Measurements from ENCODE around the gene OLFML1.

OLFML1 gene

DNA sequence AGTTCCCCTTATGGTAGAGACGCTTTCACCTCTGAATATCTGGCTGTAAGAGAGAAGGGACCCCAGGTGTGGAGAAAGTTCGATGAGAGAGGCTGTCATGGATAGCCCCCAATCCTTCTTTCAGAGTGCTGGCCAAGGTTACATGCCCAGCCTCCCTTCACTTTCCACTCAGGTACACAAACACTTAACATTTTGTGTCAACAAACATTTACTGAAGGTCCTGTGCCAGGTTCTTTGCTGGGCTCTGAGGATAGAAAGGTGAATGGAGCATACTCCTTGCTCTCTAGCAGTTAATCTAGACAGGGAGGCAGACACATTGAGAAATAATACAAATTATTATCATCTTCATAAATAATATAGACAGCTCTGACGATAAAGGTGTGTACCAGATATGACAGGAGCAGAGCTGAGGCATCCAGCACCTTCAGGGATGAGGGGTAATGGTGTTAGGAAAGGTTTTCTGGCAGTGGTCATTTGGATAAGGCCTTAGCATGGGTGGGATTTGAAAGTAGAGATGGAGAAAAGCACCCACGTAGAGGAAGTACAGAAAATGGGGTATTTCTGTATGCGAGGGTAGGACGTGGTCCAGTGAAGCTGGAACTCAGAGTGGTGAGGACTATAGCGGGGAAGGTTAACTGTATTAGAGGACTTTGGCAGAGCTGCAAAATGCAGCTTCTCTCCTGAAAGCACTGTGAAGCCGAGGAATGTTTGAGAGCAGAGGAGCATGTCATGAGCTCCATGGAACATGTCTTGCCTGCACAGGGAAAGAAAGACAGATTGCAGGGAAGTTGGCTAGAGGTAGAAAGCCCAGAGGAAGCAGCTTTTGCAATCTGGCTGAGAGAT is 48.1 kb downstream of the OLFML1 start:
- DNase-seq: no peak

DNA sequence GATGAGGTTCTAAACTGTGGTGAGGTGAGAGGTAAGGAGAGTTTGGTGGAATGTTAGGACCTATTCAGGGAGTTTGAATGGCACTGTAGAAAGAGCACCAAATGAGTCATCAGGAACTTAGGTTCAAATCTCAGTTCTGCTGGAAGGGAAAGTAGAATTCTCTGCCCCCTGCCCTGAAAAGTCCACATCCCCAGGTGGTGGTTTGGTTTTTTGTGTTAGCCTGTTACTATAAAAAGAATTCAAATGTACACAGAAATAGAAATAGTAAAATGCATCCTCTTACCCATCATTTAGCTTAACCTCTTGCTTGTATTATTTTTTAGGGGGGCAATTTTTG is 48.7 kb downstream of the OLFML1 start:
- no peak for DNase-seq

DNA sequence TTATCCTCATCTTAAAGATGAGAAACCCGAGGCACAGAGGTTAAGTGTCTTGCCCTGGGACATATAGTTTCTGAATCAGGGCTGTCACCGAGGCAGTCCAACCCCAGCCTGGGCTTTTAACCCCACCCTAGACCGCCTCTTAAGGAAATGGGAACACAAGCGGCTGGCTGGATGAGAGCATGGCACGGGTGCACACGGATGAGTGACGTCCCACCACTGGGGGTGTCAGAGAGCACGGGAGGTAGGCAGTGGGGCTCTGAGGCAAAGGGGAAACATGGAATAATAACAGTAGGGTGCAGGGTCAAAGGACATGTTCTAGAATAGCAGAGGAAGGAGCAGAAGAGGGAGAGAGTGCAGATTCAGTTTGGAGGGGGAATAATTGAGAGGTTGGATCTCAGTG is 50.8 kb downstream of the OLFML1 start:
- no peak for DNase-seq

DNA sequence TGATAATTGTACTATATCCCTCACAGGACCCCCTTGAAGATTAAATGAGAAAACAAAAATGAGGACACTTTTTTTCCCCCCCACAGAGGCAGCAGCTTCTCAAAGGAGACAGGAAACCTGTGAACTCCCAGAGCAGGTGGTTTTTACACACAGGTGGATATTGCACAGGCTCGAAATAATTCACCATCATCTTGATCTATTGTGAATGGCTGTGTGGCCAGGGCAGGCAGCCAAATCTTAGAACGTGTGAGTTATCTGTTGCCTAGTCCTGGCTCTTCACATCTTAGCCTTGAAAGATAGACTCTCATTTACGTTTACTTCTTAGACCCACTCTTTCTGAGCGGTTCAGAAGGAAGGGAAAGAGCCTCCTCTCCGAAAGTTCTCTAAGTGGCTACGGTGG is 52.0 kb downstream of the OLFML1 start:
- DNase-seq: no peak

DNA sequence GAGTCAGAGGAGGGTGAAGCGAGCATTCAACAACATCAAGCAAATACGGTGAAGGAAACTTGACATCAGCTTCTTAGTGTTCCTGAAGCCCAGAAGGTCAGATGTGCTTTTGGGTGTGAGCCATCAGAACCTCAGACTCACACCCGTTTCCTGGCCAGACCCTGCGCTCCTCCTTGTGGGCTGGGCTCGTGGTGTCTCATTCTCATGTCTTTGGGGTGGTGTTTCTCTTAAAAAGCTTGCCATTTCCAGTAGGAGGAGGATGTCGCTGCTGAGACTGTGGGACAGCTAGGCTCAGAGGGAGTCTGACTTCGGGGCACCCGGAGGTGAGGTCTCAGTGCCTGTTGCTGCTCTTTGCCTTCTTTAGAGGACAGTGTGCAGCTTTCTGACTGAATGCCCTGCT is 52.7 kb downstream of the OLFML1 start:
- DNase-seq: no peak

DNA sequence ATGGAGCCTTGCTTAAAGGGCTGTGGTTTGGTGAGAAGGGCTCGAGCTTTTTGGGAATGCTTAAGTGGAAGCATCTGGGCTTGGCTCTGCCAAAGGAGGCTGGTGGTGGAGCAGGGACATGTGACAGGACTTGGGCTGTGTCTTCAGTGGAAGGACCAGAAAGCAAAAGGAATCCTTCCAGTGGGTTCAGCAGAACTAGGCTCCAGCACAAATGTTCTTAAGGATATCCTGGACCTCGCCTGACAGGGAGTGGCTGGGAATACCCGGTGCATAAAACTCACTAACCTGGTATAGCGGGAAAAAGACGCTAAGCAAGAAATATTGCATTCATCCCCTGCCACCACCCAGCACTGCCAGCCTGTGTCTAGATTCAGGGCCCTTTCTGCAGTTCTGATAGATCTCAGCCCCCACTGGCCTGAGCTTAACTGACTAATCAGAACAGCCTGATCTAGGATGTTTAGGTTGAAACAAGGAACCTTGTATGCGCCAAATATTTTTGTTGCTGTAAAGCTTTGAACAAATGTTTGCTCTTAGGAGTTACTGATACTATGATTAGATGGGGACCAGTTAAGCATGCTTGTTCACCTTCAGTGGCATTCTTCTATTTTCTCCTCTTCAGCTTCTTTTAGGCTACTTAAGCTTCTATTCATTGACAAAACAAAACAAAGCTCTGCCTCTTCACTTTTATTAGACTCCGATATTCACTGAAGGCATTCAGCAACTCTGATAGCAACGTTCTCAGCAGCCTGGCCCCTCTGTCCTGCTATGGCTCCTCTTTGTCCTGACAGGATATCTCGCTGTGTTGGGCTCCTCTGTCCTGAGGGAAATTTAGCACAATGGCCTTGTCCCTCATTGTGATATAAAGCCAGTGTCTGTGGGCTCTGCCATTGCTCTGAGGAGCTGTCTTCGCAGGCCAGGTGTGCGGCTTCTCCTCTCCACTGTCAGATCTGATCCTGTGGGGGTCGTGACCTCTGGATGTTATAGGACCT is 53.5 kb downstream of the OLFML1 start:
- DNase-seq: no peak

DNA sequence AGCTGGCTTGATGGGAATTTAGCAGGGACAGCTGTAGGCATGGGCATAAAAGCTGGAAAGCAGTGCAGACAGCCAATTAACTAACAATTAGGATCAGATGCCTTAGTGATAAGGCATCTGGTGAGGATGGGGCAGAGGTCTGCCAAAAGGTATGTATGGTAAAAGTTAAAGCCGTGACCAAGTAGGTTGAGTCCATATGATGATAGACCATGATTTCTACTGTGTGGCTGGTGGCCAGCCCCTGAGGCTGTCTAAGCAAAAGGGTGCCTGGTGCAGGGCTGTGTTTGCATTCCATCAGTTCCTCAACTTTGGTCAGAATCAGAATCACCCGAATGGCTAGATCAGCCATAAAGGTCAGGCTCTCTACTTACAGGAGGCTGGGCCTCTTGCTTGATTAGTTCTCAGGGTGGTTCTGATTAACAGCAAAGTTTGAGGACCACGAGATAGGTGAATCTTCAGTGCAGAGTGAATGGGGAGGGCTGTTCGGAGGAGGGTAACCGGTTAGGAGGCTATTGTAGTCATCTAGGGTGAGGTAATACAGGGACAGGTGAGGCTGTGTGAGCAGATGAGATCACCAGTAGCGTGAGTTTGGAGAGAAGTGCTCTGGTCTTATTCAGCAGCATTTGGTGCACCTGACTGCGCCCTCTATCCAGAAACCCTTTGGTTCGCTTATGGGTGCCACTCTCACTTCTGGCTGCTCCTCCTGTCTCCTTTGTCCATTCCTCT is 55.7 kb downstream of the OLFML1 start:
- no peak for DNase-seq

DNA sequence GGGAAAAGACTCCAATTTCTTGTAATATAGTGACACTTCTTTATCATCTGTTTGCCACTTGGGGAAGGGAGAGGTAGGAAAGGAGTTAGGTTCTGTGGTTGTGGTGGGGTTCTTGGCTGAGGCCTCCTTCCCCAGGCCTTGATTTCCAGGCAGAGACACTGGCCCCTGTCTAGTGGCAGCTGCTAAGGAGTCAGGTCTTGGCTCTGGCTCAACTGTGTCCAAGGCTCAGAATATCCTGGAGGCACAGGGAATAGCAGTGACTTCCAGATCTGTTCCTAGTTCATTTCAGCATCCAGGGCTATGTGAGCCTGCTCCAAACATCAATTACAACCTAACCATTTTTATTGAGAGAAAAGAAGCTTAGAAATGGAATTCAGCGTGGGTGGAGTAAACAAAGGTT is 58.0 kb downstream of the OLFML1 start:
- no peak for DNase-seq

DNA sequence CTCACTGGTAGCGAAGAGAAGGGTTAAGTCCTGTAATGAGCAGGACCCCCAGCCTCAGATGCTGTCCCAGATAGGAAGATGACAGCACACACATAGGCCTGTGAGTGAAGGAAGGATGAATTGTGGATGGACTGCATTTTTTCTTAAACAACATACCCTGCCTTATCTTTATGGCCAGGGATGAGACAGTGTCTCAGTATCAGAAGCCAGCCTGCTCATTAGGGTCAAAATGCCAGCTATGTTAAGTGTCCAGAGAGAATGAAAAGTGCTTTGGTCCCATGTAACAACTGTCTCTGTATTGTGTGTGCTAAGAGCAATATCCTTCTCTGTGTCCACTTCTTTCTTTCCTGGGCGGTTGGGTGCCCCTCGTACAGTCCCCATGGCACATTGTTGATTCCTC is 58.7 kb downstream of the OLFML1 start:
- DNase-seq: no peak

DNA sequence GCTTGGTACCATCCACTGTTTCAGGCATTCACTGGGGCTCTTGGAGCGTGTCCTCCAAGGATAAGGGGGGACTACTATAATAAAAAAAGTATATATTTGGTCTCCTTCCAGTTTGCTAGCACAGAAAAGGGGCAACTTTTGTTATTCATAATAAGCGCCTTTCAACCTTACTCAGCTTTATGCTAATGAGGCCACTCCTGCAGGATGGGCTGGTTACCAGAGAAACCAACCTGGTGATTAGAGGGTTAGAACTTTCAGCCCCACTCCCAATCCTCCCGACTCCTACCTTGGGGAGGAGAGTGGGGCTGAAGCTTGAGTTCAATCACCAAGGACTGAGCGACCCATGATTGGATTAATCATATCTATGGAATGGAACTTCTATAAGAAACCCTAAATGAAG is 60.3 kb downstream of the OLFML1 start:
- DNase-seq: no peak

DNA sequence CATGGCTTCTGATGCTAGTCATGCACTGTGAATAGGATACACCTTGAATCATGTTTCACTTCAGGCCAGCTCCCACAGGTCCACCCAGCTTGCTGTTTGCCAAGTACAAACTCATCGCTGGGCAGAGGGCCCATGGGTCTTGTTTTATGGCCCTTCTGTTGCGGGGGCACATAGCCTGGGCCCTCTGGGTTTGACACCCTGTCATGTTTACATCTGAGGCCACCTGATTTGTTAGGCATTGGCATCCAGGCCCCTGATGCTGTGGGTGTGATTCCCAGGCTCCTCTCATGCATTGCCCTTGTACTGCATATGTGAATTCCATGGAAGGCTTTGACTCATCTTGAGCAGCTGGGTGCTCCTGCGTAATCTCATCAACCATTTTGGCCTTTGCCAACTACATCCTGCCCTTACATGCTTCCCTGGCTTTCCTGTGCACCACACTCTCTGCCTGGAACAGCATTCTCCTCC is 61.1 kb downstream of the OLFML1 start:
- DNase-seq: no peak

DNA sequence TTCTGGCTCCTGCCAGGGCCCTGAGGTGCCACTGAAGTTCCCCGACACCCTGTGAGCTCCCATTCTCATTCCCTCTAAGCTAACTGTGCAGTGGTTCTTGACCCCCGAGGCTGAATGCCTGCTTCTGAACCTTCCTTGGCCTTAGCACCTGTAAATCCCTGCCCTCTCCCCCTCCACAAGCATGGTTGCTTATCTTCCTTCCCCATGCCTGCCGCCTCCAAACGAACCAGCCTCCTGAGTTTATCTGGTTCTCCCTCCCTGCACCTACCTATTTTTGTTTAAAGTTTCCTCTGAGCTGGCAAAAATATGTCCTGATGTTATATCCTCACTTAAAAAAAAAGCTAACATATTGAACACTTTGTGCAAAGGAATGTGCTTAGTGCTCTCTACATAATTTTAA is 62.4 kb downstream of the OLFML1 start:
- no peak for DNase-seq

DNA sequence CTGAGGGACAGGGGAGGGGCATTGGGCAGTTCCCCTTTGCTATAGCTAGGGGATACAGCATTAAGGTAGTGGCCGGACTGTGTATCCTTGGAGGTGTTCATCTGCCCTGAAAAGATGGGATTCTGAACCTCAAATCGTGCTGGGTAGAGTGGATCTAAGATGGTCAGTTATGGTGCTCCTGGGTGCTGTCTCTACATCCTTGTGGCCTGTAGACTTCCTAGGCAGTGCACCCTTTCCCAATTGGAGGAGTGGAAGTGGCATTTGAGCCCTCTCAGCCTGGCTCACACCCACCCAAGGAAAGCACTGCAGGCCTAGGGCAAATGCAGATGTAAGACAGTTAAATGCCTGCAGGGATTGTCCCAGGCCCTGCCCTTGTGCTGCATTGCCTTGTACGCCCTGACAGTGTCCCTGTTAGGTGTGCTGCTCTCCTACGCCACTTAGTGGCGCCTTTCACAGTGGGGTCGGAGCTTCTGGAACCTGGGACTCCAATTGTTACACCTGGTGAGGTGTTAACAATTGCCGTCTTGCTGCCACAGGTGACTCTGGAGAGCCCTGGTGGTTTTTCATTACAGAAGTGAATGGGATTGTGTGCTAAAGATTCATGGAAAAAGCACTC is 63.5 kb downstream of the OLFML1 start:
- DNase-seq: no peak

DNA sequence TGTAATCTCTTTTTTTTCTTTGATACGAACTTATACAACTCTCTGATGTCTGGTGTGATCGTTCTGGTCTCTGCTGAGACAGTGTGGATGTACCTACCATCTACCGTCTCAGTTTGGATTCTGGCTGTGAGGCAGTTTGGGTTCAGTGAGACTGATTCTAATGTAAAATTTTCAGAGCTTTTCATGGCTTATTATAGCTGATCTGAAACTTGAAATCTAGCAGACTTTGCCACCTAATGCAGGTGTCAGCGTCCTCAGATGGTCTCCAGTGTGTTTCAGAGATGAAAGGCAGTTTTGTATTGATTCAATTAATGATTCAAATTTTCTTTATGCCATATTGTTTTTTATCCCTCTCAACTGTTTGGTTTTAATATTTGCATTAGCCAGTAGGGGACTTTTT is 64.4 kb downstream of the OLFML1 start:
- no peak for DNase-seq

DNA sequence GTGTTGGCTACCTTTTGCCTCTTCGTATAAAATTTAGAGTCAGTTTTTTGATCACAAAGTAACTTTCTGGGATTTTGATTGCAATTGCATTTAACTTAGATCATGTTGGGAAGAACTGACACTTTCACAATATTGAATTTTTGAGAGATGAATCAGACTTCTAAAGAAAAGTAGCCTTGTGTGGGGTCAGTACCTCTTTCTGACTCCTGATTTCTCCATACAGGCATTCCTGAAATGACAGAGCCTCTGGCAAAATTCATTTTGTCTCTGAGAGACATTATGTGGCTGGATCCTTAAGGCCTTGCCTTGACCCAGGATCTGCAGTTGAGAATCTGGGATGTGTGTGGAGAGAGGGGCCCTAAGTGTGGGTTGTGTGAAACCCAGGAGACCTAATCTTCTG is 66.3 kb downstream of the OLFML1 start:
- DNase-seq: no peak

DNA sequence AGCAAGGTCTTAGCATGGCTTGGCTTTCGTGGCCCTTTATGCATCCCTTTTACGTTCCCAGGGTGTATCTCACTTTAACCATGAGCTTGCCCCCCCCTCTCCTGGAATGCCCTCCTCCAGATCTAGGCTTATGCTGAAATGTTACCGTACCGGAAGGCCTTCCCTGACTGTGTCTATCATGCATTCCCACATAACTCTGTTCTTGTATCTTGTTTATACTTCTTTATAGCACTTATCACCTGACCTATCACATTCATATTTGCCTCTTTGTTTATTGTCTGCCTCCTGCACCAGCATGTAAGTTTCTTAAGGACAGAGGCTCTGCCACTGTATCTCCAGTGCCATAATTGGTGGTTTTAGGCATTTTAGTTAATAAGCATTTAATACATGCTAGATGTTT is 67.4 kb downstream of the OLFML1 start:
- no peak for DNase-seq

DNA sequence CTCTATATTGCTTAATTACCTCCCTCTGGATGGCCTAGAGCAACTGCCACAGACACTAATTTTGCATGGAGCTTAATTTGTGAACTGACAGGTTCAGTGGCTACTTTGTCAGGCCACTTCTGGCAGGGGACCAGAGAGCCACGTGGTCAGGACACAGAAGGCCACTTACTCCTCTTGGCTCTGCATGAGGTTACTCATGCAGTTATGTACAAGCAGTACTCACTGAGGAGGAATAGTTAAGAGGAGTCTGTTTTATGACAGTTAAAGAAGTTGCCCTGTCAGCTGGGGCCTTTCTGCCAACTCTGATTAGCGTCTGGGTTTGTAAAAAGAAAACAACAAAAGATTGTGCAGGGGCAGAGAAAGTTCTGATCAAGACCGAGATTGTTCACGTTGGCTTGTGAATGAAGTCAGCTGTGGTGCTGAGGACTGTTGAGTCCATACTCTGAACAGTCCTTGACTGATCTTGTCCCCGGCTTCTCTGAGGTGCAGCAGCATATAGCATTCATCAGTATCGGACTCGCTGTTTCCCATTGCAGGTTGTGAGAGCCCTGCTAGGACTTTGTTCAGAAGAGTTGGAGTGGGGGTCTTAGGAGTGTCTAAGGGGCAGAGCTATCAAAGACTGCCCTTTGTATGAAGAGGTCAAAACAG is 69.9 kb downstream of the OLFML1 start:
- no peak for DNase-seq

DNA sequence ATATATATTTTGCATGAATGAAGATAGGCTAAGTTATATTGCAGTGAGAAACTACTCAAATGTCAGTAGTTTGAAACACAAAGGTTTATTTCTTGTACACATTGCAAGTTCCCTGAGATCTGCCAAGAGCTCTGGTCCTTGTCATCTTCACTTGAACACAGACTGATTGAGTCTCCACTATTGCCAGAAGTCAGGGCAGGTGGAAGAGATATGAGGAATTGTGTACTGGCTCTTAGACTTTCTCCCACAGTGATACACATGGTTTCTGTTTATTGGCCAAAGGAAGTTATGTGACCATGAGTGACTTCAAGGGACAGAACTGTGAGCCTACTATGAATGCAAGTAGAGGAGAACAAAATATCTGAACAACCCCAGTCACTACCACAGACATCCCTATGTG is 72.7 kb downstream of the OLFML1 start:
- DNase-seq: no peak

DNA sequence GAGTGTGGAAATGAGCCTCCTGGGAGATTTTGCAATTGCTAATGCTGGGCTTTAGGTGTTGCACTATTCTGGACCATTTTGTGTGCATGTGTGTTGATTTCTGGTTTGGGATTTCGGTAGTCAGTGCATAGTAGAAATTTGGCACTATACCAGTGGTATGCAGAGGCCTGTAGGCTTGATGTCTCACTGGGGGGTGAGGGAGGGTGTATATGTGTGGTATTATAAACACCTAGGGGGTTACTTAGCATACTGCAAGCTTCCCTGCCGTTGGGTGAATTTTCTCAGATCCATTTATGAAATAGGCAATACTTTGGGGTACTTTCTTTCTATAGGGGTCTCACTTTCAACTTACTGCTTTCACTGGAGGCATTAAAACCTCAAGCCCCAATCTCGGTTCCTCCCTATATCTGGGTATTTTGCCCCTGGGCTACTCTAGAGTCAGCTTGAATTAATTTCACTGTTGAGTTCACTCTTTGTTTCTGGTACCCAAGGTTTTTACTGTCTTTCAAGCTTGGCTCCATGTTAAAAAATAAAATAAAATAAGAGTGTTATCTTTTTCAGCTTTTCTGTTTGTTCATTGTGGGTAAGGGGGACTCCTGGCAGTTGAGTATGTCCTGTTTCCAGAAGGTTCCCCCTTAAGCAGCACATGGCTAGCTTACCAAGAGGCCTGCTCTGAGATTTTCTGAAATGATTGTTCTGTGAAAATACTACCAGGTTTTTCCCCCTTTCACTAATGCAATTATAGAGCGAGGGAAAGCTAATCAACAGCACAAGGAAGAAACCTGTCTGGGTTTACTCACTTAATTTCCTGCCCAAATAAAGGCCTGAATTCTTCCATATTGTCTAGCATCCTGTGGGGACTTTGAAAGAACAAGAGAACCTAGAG is 74.3 kb downstream of the OLFML1 start:
- no peak for DNase-seq

Data from suppressor macrophage treated with lipopolysaccharide for 4 hours (primary cell).